ENCODE results near the gene NRXN3. TPM values are rescaled to one million over a fixed set of nuclear protein-coding genes. Genes with fewer than 3 reads are reported as not detected.

The NRXN3 gene
- total RNA-seq (ENCODE audit: low replicate concordance), result under 0.01 and 5.1 TPM in 2 replicates

GRCh38 chr14:78170203-78170602, at the start of gene NRXN3:
Gene NRXN3 (plus strand): TSS chr14:78170373. CDS start chr14:78243094, 72,721 bp downstream.

